Measurements from ENCODE around the gene PCBP2. TPM values are rescaled to one million over a fixed set of nuclear protein-coding genes. Genes with fewer than 3 reads are reported as not detected.

Gene PCBP2
- total RNA-seq, 1 experiment from 2014 or later = 856 TPM

DNA sequence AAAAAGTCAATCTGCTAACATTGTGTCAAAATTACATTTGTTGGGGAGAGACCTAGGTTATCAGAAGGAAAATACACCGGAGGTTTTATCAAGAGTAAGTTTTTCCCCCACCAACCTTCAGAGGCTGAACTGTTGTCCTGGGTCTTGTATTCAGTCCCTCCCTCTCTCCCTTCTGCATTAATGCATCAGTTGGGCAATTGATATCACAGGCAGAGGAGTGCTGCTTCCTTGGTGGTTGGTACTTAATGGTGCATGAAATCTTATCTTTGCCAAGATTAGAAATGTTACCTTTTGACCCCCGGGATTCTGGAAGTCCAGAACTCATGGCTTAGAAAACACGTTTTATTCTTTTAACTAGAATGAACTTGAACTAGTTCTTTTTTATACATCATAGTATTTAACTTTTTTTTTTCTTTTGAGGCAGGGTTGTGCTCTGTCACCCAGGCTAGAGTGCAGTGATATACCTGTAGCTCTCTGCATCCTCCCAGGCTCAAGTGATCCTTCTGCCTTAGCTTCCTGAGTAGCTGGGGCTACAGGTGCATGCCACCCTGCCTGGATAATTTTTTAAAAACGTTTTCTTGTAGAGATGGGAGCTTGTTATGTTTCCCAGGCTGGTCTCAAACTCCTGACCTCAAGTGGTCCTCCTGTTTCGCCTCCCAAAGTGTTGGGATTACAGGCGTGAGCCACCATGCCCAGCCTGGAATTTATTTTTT, 4.9 kb downstream of the PCBP2 start:
- Histone ChIP-seq H4K20me1 (ENCODE audit: insufficient read depth) (peaks cover 73% of the 10 kb centered on the region; the same call in 1 of the 2 replicates), H3K36me3 (ENCODE audit: control insufficient read depth in 1 of 2, insufficient read depth in 2 of 2, low read length in 2 of 2) (peaks cover 71 to 80% of the 10 kb centered on the region in 2 experiments), H3K4me2 (ENCODE audit: low read length) (no peak overlapping the region), H2AFZ (ENCODE audit: low read depth, low read length, poor library complexity, severe bottlenecking) (no peak overlapping the region), H3K9me3 (ENCODE audit: control insufficient read depth in 1 of 2, insufficient read depth in 1 of 2, low read depth in 1 of 2, low read length in 2 of 2) (no peaks in the 10 kb centered on the region), H3K79me2 (ENCODE audit: insufficient read depth, low read length) (peaks cover 97% of the 10 kb centered on the region), H3K9ac (ENCODE audit: low read length) (no peak overlapping the region), H3K27me3 (ENCODE audit: insufficient read depth, low read length) (no peaks in the 10 kb centered on the region), H3K4me3 (replicated peaks in 1 of 2; ENCODE audit: low read depth in 1 of 2, low read length in 2 of 2) (no peak overlapping the region), H3K27ac (ENCODE audit: low read depth, low read length) (no peak overlapping the region), H3K9me2 (ENCODE audit: insufficient read depth) (no peaks in the 10 kb centered on the region), H3K4me1 (ENCODE audit: control insufficient read depth in 1 of 2, insufficient read depth in 2 of 2, low read length in 2 of 2) (peaks cover 0 to 11% of the 10 kb centered on the region in 2 experiments; a peak in 3 of 4 replicates)
- ChIA-PET CTCF (no interaction called here), POLR2A (interaction anchor here (1.1 kb wide), 1 partner anchor 9 kb away, joined by 3 read pairs; no protein-coding TSS in a partner anchor), RAD21 (ENCODE audit: low non-redundant PET in 1 of 2, low total read pairs in 2 of 2, uncharacterized antibody in 2 of 2, unreplicated experiment in 2 of 2) (no interaction called here)
- no peak for TF ChIP-seq SIN3A (IDR thresholded peaks at IDR 0.05; ENCODE audit: low read depth)
- TF ChIP-seq POLR2AphosphoS5 (IDR thresholded peaks at IDR 0.05; ENCODE audit: low read depth, low read length) = 0 out of 2 replicates have a peak, but pooled peaks have one; percentile 14
- no TSS peak for BruUV-seq (replicated peaks)
- DNase-seq (ENCODE audit: low read depth, low spot score) (no peak), ATAC-seq (no peak)
- intact Hi-C loops (cut with micrococcal nuclease) = no loop called here

DNA sequence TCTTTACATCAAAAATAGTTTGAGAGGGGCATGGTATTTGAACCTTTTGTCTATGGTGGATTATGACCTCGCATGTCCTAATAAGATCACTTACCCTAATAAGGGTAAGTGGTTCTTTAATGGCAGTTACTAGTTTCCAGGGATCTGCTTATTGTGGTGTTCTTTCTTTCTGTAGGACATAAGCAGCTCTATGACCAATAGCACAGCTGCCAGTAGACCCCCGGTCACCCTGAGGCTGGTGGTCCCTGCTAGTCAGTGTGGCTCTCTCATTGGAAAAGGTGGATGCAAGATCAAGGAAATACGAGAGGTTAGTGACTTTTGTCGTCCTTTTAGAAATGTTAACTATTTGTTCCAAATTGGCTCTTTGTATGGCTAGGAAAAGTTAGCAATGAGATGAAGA, 7.2 kb downstream of the PCBP2 start:
- H3K4me1 ChIP-seq (ENCODE audit: control insufficient read depth in 1 of 2, insufficient read depth in 2 of 2, low read length in 2 of 2) = no peaks in the 10 kb centered on the region; a peak in 1 of 4 replicates

More for the DNA sequence above, 7.2 kb downstream of the PCBP2 start:
- no TSS peak for BruUV-seq (replicated peaks)
- ChIA-PET CTCF (interaction anchor here (1.5 kb wide), 1 partner anchor 18 kb away, joined by 5 read pairs; no protein-coding TSS in a partner anchor), POLR2A (no interaction called here), RAD21 (ENCODE audit: low non-redundant PET in 1 of 2, low total read pairs in 2 of 2, uncharacterized antibody in 2 of 2, unreplicated experiment in 2 of 2) (no interaction called here)
- TF ChIP-seq TCF7L2 (IDR thresholded peaks at IDR 0.05; ENCODE audit: borderline replicate concordance, extremely low read depth, insufficient read depth, insufficient read length) (no peak), RAD21 (IDR thresholded peaks at IDR 0.05; ENCODE audit: low read depth) (no peak), SRF (IDR thresholded peaks at IDR 0.05; ENCODE audit: low read depth) (no peak), ELF1 (IDR thresholded peaks at IDR 0.05; ENCODE audit: borderline replicate concordance, low read depth) (no peak), EZH2 (IDR thresholded peaks at IDR 0.05) (no peak), POLR2A (IDR thresholded peaks at IDR 0.05; ENCODE audit: borderline replicate concordance, extremely low read depth, insufficient read depth, insufficient read length) (no peak), YY1 (IDR thresholded peaks at IDR 0.05; ENCODE audit: extremely low read depth, insufficient replicate concordance, low read depth, low read length) (no peak), JUND (IDR thresholded peaks at IDR 0.05) (no peak), SP1 (IDR thresholded peaks at IDR 0.05; ENCODE audit: low read depth) (no peak)
- TF ChIP-seq, protein P1, sequence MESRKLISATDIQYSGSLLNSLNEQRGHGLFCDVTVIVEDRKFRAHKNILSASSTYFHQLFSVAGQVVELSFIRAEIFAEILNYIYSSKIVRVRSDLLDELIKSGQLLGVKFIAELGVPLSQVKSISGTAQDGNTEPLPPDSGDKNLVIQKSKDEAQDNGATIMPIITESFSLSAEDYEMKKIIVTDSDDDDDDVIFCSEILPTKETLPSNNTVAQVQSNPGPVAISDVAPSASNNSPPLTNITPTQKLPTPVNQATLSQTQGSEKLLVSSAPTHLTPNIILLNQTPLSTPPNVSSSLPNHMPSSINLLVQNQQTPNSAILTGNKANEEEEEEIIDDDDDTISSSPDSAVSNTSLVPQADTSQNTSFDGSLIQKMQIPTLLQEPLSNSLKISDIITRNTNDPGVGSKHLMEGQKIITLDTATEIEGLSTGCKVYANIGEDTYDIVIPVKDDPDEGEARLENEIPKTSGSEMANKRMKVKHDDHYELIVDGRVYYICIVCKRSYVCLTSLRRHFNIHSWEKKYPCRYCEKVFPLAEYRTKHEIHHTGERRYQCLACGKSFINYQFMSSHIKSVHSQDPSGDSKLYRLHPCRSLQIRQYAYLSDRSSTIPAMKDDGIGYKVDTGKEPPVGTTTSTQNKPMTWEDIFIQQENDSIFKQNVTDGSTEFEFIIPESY (IDR thresholded peaks at IDR 0.05; ENCODE audit: extremely low read depth, insufficient replicate concordance, low read length) = no peak
- TF ChIP-seq, protein P2, sequence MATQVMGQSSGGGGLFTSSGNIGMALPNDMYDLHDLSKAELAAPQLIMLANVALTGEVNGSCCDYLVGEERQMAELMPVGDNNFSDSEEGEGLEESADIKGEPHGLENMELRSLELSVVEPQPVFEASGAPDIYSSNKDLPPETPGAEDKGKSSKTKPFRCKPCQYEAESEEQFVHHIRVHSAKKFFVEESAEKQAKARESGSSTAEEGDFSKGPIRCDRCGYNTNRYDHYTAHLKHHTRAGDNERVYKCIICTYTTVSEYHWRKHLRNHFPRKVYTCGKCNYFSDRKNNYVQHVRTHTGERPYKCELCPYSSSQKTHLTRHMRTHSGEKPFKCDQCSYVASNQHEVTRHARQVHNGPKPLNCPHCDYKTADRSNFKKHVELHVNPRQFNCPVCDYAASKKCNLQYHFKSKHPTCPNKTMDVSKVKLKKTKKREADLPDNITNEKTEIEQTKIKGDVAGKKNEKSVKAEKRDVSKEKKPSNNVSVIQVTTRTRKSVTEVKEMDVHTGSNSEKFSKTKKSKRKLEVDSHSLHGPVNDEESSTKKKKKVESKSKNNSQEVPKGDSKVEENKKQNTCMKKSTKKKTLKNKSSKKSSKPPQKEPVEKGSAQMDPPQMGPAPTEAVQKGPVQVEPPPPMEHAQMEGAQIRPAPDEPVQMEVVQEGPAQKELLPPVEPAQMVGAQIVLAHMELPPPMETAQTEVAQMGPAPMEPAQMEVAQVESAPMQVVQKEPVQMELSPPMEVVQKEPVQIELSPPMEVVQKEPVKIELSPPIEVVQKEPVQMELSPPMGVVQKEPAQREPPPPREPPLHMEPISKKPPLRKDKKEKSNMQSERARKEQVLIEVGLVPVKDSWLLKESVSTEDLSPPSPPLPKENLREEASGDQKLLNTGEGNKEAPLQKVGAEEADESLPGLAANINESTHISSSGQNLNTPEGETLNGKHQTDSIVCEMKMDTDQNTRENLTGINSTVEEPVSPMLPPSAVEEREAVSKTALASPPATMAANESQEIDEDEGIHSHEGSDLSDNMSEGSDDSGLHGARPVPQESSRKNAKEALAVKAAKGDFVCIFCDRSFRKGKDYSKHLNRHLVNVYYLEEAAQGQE (IDR thresholded peaks at IDR 0.05; ENCODE audit: low read depth) = no peak
- no peak overlapping the region for H2AFZ ChIP-seq (ENCODE audit: low read depth, low read length, poor library complexity, severe bottlenecking)
- intact Hi-C loops (cut with micrococcal nuclease) = no loop called here
- no peak overlapping the region for H3K4me3 ChIP-seq (replicated peaks in 1 of 2; ENCODE audit: low read depth in 1 of 2, low read length in 2 of 2)
- H3K9me3 ChIP-seq (ENCODE audit: control insufficient read depth in 1 of 2, insufficient read depth in 1 of 2, low read depth in 1 of 2, low read length in 2 of 2) = no peaks in the 10 kb centered on the region
- H3K79me2 ChIP-seq (ENCODE audit: insufficient read depth, low read length) = peaks cover 100% of the 10 kb centered on the region
- ATAC-seq (no peak), DNase-seq (ENCODE audit: low read depth, low spot score) (no peak)
- peaks cover 89 to 93% of the 10 kb centered on the region in 2 experiments for H3K36me3 ChIP-seq (ENCODE audit: control insufficient read depth in 1 of 2, insufficient read depth in 2 of 2, low read length in 2 of 2)
- H3K27me3 ChIP-seq (ENCODE audit: insufficient read depth, low read length) = no peaks in the 10 kb centered on the region
- no peak overlapping the region for H3K27ac ChIP-seq (ENCODE audit: low read depth, low read length)
- H3K9ac ChIP-seq (ENCODE audit: low read length) = no peak overlapping the region
- H4K20me1 ChIP-seq (ENCODE audit: insufficient read depth) = peaks cover 74% of the 10 kb centered on the region; the same call in 1 of the 2 replicates
- H3K4me2 ChIP-seq (ENCODE audit: low read length) = no peak overlapping the region
- H3K9me2 ChIP-seq (ENCODE audit: insufficient read depth) = no peaks in the 10 kb centered on the region
